HEK293 (cell line): ENCODE data around the gene ZNF747.

Experiments used
- BCL11B ChIP-seq: fragments of 450-650 bp; formaldehyde crosslinking; IDR thresholded peaks from 2 replicates; pipeline ENCODE4 v1.5.1; 2016; ENCODE audit warnings: low read depth, missing biosample characterization, missing genetic modification characterization
- GLIS1 ChIP-seq: fragments of 450-650 bp; formaldehyde crosslinking; IDR thresholded peaks from 2 replicates; pipeline ENCODE4 v1.5.1; 2016; ENCODE audit warnings: missing biosample characterization, missing genetic modification characterization
- OSR2 ChIP-seq: fragments of 450-650 bp; formaldehyde crosslinking; IDR thresholded peaks from 2 replicates; pipeline ENCODE4 v1.5.1; 2016; ENCODE audit warnings: missing biosample characterization, missing genetic modification characterization
- PRDM10 ChIP-seq: fragments of 450-650 bp; formaldehyde crosslinking; IDR thresholded peaks from 2 replicates; pipeline ENCODE4 v1.5.1; 2016; ENCODE audit warnings: missing biosample characterization, missing genetic modification characterization
- SP3 ChIP-seq: fragments of 450-650 bp; formaldehyde crosslinking; IDR thresholded peaks from 2 replicates; pipeline ENCODE4 v1.5.1; 2016; ENCODE audit warnings: missing biosample characterization, missing genetic modification characterization
- TSHZ1 ChIP-seq: fragments of 450-650 bp; formaldehyde crosslinking; IDR thresholded peaks from 2 replicates; pipeline ENCODE4 v1.5.1; 2016; ENCODE audit warnings: missing biosample characterization, missing genetic modification characterization, borderline replicate concordance
- ZBTB26 ChIP-seq: fragments of 450-650 bp; formaldehyde crosslinking; optimal IDR thresholded peaks from 2 replicates; pipeline ENCODE3; 2016; ENCODE audit warnings: missing biosample characterization, mild to moderate bottlenecking, missing genetic modification characterization
- ZNF146 ChIP-seq: fragments of 450-650 bp; formaldehyde crosslinking; IDR thresholded peaks from 2 replicates; pipeline ENCODE4 v1.5.1; 2016; ENCODE audit warnings: missing biosample characterization, missing genetic modification characterization
- ZNF169 ChIP-seq: fragments of 450-650 bp; formaldehyde crosslinking; IDR thresholded peaks from 2 replicates; pipeline ENCODE4 v1.5.1; 2016; ENCODE audit warnings: missing biosample characterization, missing genetic modification characterization
- ZNF174 ChIP-seq: fragments of 450-650 bp; formaldehyde crosslinking; IDR thresholded peaks from 2 replicates; pipeline ENCODE4 v1.5.0; 2017; ENCODE audit warnings: missing biosample characterization, mild to moderate bottlenecking, missing genetic modification characterization
- ZNF514 ChIP-seq: fragments of 450-650 bp; formaldehyde crosslinking; IDR thresholded peaks from 2 replicates; pipeline ENCODE4 v1.5.1; 2016; ENCODE audit warnings: missing biosample characterization, missing genetic modification characterization
- ZNF544 ChIP-seq: fragments of 450-650 bp; formaldehyde crosslinking; IDR thresholded peaks from 2 replicates; pipeline ENCODE4 v1.5.0; 2017; ENCODE audit warnings: missing biosample characterization, missing genetic modification characterization
- ZNF571 ChIP-seq: fragments of 450-650 bp; formaldehyde crosslinking; IDR thresholded peaks from 2 replicates; pipeline ENCODE4 v1.5.0; 2017; ENCODE audit warnings: missing biosample characterization, missing genetic modification characterization
- ZNF658 ChIP-seq: fragments of 450-650 bp; formaldehyde crosslinking; IDR thresholded peaks from 2 replicates; pipeline ENCODE4; 2016; ENCODE audit warnings: missing biosample characterization, missing genetic modification characterization
- ZNF692 ChIP-seq: fragments of 450-650 bp; formaldehyde crosslinking; IDR thresholded peaks from 2 replicates; pipeline ENCODE4 v1.5.1; 2016; ENCODE audit warnings: missing biosample characterization, missing genetic modification characterization
- ZSCAN5A ChIP-seq: fragments of 450-650 bp; formaldehyde crosslinking; IDR thresholded peaks from 2 replicates; pipeline ENCODE4 v1.5.1; 2016; ENCODE audit warnings: missing biosample characterization, missing genetic modification characterization
- TF ChIP-seq, protein P1 (sequence below): fragments of 450-650 bp; formaldehyde crosslinking; IDR thresholded peaks from 2 replicates; pipeline ENCODE4 v1.5.1; 2016; ENCODE audit warnings: missing biosample characterization, missing genetic modification characterization
- TF ChIP-seq, protein P2 (sequence below): fragments of 450-650 bp; formaldehyde crosslinking; conservative IDR thresholded peaks from 2 replicates; pipeline ENCODE4 v1.5.1; 2016; ENCODE audit warnings: low read depth, missing biosample characterization, missing genetic modification characterization
- TF ChIP-seq, protein P3 (sequence below): fragments of 450-650 bp; formaldehyde crosslinking; IDR thresholded peaks from 2 replicates; pipeline ENCODE4 v1.5.1; 2016; ENCODE audit warnings: missing biosample characterization, missing genetic modification characterization

The ZNF747 gene

DNA sequence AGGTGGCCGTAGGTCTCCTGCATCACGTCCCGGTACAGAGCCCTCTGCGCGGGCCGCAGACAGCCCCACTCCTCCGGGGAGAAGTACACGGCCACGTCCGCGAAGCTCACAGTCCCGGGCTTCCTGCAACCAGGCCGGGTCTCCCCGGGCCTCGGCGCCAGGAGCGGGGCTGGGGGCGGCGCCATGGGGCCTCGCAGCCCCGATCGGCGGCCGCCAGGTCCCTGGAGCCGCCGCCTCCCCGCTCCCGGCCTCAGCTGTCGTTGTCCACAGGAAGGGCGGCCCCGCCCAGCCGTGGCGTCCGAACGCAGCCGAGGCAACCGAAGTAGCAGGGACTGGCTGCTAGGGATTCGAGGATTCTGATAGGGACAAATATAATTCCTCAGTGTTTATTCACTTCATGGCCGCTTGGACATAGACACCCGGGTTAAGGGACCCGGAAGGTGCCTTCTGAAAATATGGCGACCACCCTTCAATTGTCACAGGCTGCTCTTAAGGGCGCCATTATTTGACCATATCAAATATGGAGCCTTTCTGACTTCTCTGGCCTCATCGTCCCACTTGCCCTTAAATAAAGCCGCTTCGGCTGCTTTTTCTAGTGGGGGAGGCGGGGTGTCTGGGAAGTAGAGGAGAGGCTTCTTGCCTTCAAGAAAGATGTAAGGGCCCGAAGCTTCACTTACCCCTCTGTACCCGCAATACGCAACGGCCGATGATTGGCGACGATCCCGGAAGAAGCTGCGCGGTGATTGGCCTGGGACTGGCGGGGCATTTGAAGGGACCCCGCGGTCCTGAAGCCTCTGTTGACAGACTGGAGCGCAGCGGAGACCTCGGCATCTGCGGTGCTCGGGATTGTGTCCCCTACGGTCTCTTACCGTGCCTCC, 37.0 kb upstream of the ZNF747 start, which contains the start of gene ZNF688 (continued):
- TF ChIP-seq PRDM10 (tag by site-specific recombination) (peak; percentile 92), ZNF146 (tag by site-specific recombination) (no peak), BCL11B (tag by site-specific recombination) (no peak), ZNF692 (tag by site-specific recombination) (peak; percentile 42), ZNF169 (no peak), OSR2 (tag by site-specific recombination) (no peak), GLIS1 (tag by site-specific recombination) (no peak; the same call in 1 of the 2 replicates), TSHZ1 (tag by site-specific recombination) (no peak), ZNF544 (tag by site-specific recombination) (no peak), ZBTB26 (tag by site-specific recombination) (peak; percentile 69), ZNF174 (no peak), ZSCAN5A (0 out of 2 replicates have a peak, but pooled peaks have one; percentile 43), ZNF571 (tag by site-specific recombination) (no peak), ZNF514 (tag by site-specific recombination) (no peak), ZNF658 (tag by site-specific recombination) (no peak), SP3 (tag by site-specific recombination) (peak; percentile 98)
- TF ChIP-seq, protein P1, sequence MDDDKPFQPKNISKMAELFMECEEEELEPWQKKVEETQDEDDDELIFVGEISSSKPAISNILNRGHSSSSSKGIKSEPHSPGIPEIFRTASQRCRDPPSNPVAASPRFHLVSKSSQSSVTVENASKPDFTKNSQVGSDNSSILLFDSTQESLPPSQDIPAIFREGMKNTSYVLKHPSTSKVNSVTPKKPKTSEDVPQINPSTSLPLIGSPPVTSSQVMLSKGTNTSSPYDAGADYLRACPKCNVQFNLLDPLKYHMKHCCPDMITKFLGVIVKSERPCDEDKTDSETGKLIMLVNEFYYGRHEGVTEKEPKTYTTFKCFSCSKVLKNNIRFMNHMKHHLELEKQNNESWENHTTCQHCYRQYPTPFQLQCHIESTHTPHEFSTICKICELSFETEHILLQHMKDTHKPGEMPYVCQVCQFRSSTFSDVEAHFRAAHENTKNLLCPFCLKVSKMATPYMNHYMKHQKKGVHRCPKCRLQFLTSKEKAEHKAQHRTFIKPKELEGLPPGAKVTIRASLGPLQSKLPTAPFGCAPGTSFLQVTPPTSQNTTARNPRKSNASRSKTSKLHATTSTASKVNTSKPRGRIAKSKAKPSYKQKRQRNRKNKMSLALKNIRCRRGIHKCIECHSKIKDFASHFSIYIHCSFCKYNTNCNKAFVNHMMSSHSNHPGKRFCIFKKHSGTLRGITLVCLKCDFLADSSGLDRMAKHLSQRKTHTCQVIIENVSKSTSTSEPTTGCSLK (tag by site-specific recombination), result no peak
- TF ChIP-seq, protein P2, sequence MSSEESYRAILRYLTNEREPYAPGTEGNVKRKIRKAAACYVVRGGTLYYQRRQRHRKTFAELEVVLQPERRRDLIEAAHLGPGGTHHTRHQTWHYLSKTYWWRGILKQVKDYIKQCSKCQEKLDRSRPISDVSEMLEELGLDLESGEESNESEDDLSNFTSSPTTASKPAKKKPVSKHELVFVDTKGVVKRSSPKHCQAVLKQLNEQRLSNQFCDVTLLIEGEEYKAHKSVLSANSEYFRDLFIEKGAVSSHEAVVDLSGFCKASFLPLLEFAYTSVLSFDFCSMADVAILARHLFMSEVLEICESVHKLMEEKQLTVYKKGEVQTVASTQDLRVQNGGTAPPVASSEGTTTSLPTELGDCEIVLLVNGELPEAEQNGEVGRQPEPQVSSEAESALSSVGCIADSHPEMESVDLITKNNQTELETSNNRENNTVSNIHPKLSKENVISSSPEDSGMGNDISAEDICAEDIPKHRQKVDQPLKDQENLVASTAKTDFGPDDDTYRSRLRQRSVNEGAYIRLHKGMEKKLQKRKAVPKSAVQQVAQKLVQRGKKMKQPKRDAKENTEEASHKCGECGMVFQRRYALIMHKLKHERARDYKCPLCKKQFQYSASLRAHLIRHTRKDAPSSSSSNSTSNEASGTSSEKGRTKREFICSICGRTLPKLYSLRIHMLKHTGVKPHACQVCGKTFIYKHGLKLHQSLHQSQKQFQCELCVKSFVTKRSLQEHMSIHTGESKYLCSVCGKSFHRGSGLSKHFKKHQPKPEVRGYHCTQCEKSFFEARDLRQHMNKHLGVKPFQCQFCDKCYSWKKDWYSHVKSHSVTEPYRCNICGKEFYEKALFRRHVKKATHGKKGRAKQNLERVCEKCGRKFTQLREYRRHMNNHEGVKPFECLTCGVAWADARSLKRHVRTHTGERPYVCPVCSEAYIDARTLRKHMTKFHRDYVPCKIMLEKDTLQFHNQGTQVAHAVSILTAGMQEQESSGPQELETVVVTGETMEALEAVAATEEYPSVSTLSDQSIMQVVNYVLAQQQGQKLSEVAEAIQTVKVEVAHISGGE, result peak; percentile 78
- TF ChIP-seq, protein P3, sequence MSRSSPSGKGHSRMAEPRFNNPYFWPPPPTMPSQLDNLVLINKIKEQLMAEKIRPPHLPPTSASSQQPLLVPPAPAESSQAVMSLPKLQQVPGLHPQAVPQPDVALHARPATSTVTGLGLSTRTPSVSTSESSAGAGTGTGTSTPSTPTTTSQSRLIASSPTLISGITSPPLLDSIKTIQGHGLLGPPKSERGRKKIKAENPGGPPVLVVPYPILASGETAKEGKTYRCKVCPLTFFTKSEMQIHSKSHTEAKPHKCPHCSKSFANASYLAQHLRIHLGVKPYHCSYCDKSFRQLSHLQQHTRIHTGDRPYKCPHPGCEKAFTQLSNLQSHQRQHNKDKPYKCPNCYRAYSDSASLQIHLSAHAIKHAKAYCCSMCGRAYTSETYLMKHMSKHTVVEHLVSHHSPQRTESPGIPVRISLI (tag by site-specific recombination), result peak; percentile 75; the same call in 1 of the 2 replicates
